ENCODE measurements around the gene ASB15. TPM values are rescaled to one million over a fixed set of nuclear protein-coding genes. Genes with fewer than 3 reads are reported as not detected.

Gene ASB15
- total RNA-seq, 4 donors from 2014 or later = not detected

DNA sequence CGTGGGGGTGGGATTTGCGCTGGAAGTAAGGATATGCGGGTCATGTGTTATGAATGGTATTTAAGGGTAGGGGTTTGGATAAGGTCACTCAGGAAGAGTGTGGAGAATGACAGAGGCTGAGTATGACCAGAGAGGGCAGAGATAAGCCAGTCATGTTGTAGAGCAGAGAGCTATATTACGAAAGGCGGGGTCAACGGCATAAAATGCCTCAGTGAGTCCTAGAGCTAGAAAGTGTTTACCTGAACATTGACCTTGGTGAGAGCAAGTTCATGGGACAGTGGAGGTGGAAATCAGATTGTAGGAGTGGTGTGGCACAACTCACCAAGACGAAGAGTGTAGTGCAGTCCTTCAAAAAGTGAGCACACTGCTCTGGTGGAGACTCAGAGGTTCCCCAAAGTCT, 67.9 kb downstream of the ASB15 start:
- Histone ChIP-seq H3K36me3 (no peaks in the 10 kb centered on the region), H3K4me3 (no peak overlapping the region), H3K27ac (no peak overlapping the region), H3K4me1 (peaks cover 0 to 11% (median 2%) of the 10 kb centered on the region in 4 donors), H3K9me3 (no peaks in the 10 kb centered on the region), H3K27me3 (no peaks in the 10 kb centered on the region)
- no peak for DNase-seq (ENCODE audit: low spot score in 2 of 2)
- WGBS, 2 donors = 87 to 91% methylated on average over 7 of the region's 7 CpGs
- no peak for TF ChIP-seq EP300 (IDR thresholded peaks at IDR 0.05)

- Histone ChIP-seq H3K27me3 (no peaks in the 10 kb centered on the region), H3K27ac (no peak overlapping the region), H3K4me3 (no peak overlapping the region), H3K4me1 (peaks cover 0 to 22% (median 2%) of the 10 kb centered on the region in 4 donors), H3K9me3 (no peaks in the 10 kb centered on the region), H3K36me3 (no peaks in the 10 kb centered on the region)
- 90 to 93% methylated on average over 5 of the region's 5 CpGs for WGBS, 2 donors
- no peak for DNase-seq (ENCODE audit: low spot score in 2 of 2)
- TF ChIP-seq, protein P1, sequence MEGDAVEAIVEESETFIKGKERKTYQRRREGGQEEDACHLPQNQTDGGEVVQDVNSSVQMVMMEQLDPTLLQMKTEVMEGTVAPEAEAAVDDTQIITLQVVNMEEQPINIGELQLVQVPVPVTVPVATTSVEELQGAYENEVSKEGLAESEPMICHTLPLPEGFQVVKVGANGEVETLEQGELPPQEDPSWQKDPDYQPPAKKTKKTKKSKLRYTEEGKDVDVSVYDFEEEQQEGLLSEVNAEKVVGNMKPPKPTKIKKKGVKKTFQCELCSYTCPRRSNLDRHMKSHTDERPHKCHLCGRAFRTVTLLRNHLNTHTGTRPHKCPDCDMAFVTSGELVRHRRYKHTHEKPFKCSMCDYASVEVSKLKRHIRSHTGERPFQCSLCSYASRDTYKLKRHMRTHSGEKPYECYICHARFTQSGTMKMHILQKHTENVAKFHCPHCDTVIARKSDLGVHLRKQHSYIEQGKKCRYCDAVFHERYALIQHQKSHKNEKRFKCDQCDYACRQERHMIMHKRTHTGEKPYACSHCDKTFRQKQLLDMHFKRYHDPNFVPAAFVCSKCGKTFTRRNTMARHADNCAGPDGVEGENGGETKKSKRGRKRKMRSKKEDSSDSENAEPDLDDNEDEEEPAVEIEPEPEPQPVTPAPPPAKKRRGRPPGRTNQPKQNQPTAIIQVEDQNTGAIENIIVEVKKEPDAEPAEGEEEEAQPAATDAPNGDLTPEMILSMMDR (IDR thresholded peaks at IDR 0.05) = no peak
- no peak for TF ChIP-seq EP300 (IDR thresholded peaks at IDR 0.05)
- no peak for TF ChIP-seq POLR2A (IDR thresholded peaks at IDR 0.05)
Measured at GRCh38 chr7:123673137-123673732, 71.6 kb downstream of the ASB15 start.

DNA sequence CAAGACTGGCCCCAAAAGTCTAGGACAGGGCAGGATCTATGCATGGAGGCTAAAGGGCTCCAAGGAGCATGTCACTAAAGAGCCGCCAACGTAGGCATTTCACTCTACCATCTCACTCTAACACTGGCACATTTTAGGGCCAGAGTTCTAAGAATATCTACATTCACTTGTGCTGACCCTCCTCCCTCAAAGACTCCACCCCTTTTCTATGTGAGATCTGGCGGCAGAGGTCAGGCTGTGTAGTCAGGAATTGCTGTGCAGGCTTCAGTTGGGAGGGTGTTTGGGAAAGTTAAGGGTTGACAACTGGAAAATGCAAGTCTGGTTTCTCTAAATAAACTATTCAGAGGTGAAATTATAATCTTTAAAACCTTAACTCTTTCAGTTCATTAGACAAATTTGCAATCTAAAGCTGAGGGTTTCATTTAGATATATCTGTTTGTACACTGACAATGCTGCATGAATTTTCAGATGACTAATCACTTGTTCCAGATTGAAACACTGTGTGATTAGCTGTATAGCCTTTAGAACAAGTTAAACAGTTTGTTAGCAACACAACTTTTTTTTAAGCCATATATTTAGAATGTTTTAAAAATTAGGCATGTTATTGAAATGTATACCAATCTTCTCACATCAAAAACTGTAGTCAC, 72.3 kb downstream of the ASB15 start:
- TF ChIP-seq POLR2A (IDR thresholded peaks at IDR 0.05) (no peak), EP300 (IDR thresholded peaks at IDR 0.05) (no peak)
- TF ChIP-seq, protein P1 (IDR thresholded peaks at IDR 0.05) = no peak
- no peaks in the 10 kb centered on the region for H3K9me3 ChIP-seq
- no peaks in the 10 kb centered on the region for H3K27me3 ChIP-seq
- peaks cover 0 to 22% (median 2%) of the 10 kb centered on the region in 4 donors for H3K4me1 ChIP-seq
- no peaks in the 10 kb centered on the region for H3K36me3 ChIP-seq
- no peak overlapping the region for H3K4me3 ChIP-seq
- WGBS, 2 donors = 54 to 63% methylated on average over 3 of the region's 3 CpGs
- H3K27ac ChIP-seq = no peak overlapping the region
- DNase-seq (ENCODE audit: low spot score in 2 of 2) = no peak

DNA sequence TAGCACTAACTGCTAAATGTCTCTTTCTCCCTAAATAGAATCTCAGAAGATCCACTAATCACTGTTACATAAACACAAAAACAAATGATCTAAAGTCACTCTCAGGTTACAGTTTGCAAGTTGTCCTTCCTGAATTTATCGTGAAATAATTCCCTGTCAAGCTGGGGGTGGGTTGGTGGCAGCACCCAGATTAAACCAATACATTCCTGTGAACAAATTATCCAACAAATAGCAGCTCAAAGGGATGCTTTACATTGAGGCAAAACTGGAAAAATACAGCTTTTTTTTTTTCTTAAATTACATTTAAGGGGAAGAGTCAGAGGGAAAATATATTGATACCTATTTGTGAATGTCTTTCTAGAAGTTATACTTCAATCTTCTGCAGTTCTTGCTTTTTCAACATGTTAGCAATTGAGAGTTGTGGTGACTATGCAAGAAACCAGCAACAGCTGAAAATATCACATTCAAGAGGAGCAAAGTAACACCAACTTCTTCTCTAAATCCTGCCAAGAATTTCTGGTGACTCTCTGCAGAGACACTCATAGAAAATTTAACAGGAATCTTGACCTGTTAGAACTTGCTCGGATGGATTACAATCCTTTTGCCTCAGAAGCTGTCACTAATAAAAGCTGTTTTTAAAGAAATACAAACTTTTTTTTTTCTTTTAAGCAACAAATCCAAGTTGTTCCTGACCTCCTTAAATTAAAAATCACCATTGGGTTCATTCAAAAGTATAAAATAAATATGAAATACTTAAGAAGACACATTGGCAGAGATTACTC, 73.0 kb downstream of the ASB15 start:
- Histone ChIP-seq H3K36me3 (no peaks in the 10 kb centered on the region), H3K4me3 (no peak overlapping the region), H3K4me1 (peaks cover 0 to 22% (median 2%) of the 10 kb centered on the region in 4 donors), H3K27me3 (no peaks in the 10 kb centered on the region), H3K27ac (no peak overlapping the region), H3K9me3 (no peaks in the 10 kb centered on the region)
- TF ChIP-seq, protein P1 (IDR thresholded peaks at IDR 0.05) = no peak
- no peak for TF ChIP-seq EP300 (IDR thresholded peaks at IDR 0.05)
- TF ChIP-seq POLR2A (IDR thresholded peaks at IDR 0.05) = no peak
- 32 to 40% methylated on average over 2 of the region's 2 CpGs for WGBS, 2 donors
- DNase-seq (ENCODE audit: low spot score in 2 of 2) = no peak

DNA sequence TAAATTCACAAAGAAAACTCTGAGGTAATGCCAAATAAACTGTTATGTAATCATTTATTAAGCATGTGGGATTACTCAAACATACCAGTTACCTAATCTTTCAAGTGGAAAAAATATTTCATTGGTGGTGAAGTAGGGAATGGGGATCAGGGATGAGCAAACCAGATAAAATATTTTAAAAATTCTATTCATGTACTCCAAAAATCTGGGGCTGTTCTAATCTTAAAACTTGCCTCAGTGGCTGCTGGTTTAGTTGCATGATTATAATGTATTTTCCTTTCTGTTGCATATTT, 73.5 kb downstream of the ASB15 start:
- no peak overlapping the region for H3K27ac ChIP-seq
- TF ChIP-seq POLR2A (IDR thresholded peaks at IDR 0.05) (no peak), EP300 (IDR thresholded peaks at IDR 0.05) (peak in 1 of 2 donors; percentile 28)
- TF ChIP-seq, protein P1 (IDR thresholded peaks at IDR 0.05) = no peak
- no peaks in the 10 kb centered on the region for H3K36me3 ChIP-seq
- peaks cover 0 to 22% (median 2%) of the 10 kb centered on the region in 4 donors for H3K4me1 ChIP-seq
- DNase-seq (ENCODE audit: low spot score in 2 of 2) = no peak
- no peaks in the 10 kb centered on the region for H3K9me3 ChIP-seq
- no peaks in the 10 kb centered on the region for H3K27me3 ChIP-seq
- H3K4me3 ChIP-seq = no peak overlapping the region
